Activated CD8-positive, alpha-beta memory T cell treated with anti-CD3 and anti-CD28 coated beads for 36 hours (primary cell): ENCODE data around the gene LRRFIP1. TPM values are rescaled to one million over a fixed set of nuclear protein-coding genes. Genes with fewer than 3 reads are reported as not detected.

ENCODE experiments used
- CTCF ChIA-PET: fragments of 350-600 bp; sonication (Branson Sonifier 250); formaldehyde crosslinking; loops from one replicate; lab custom pipeline; 2021; ENCODE audit warnings: antibody characterized with exemption; lab: Charles Lee
- POLR2A ChIA-PET: fragments of 350-600 bp; sonication (Branson Sonifier 250); formaldehyde crosslinking; loops from one replicate; lab custom pipeline; 2021; ENCODE audit warnings: antibody characterized with exemption; lab: Charles Lee
- total RNA-seq, 2 experiments: library from RNA; stranded (reverse); gene quantifications; one replicate each; pipeline ENCODE4 v1.2.3, GENCODE V29; 2021

LRRFIP1 gene
- total RNA-seq, 2 experiments from 2014 or later: 203 to 210 TPM

GRCh38 chr2:237798236-237799059 lies 171.1 kb downstream of the LRRFIP1 start, which contains the start of gene RBM44:
Gene RBM44 (plus strand): TSS chr2:237798779. CDS start chr2:237813610, 14,831 bp downstream.
- POLR2A ChIA-PET: no interaction called here

DNA sequence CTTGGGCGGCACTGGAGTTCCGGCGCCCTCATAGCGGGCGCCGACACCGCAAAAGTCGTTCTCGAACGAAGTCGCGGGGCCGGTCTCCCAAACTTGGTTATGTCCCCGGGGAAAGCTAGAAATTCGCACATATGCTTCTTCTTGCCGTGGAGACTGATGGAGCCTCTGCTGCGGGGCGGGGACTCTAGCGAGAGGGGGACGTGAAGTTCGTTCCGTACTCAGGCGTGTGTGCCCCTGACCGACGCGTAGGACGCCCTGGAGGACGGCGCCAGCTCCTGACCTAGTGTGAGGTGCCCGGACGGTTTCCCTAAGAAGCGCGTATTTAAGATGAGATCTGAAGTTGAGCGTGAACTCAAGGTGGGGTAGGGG lies 171.7 kb downstream of the LRRFIP1 start:
- ChIA-PET POLR2A (no interaction called here), CTCF (no interaction called here)

More at GRCh38 chr2:237798236-237799059, 171.1 kb downstream of the LRRFIP1 start, which contains the start of gene RBM44:
- CTCF ChIA-PET: no interaction called here

DNA sequence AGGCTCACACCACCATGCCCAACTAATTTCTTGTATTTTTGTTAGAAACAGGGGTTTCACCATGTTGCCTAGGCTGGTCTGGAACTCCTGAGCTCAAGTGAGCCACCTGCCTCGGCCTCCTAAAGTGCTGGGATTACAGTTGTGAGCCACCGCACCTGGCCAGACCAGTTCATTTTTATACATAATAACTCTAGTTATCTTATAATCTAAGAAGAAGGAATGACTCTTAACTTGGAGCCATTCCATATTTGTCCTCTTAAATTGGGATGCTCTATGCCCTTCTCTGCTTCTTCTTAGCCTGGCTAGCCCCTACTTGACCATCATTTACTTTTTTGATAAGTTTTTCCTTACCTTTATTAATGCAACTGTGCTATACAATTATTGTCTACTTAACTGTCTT lies 174.1 kb downstream of the LRRFIP1 start:
- ChIA-PET CTCF (no interaction called here), POLR2A (no interaction called here)

DNA sequence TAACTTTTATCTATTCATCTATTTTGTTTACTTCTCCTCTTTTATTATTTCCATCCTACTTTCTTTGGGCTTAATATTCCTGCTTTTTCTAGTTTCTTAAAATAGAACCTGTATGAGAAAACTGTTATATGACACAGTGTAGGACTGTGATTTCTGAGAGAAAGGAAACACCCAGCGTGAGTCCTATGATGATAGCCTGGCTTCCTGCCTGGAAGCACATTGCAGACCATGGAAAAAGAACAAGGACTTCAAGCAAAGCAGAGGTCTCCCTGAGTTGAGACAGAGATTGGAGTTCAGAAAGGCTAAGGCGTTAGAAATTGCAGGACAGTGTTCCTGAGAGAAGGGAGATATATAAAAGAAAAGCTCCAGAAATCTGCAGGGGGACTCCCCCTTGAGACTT lies 178.9 kb downstream of the LRRFIP1 start:
- POLR2A ChIA-PET: no interaction called here
- CTCF ChIA-PET: no interaction called here

- ChIA-PET POLR2A (no interaction called here), CTCF (no interaction called here)
Measured at GRCh38 chr2:237815637-237816036, 188.2 kb downstream of the LRRFIP1 start.

DNA sequence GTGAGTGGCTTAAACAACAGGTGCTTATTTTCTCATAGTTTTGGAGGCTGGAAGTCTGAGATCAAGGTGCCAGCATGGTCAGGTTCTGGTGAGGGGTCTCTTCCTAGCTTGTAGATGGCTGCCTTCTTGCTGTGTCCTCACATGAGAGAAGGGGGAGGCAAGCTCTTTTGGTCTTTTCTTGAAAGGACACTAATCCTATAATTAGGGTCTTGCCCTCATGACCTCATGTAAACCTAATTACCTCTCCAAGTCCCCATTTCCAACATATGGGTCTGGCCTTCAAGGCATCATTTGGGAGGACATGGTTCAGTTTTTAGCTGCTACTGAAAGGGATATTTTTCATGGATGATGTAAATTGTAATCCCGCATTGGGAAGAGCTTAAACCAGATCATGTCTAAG lies 189.1 kb downstream of the LRRFIP1 start:
- POLR2A ChIA-PET: no interaction called here

DNA sequence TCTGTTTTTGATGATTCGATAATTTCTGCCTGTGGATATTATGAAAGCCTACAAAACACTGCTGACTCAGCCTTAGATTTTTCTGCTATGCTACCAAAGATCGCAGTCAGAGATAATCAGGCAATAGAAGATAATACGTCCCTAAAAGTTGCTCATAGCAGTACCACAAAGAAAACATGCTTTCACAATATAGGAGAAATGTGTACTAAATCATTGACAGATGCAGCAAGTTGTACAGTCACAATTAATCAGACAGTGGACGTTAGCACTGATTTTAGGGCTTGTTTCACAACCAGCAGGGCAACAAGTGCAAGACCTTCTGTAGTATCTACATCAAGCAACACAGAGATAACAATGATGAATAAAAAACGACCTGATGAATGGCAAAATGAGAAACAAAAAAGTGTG lies 190.7 kb downstream of the LRRFIP1 start:
- CTCF ChIA-PET: no interaction called here

More for the DNA sequence above, 189.1 kb downstream of the LRRFIP1 start:
- CTCF ChIA-PET: no interaction called here

DNA sequence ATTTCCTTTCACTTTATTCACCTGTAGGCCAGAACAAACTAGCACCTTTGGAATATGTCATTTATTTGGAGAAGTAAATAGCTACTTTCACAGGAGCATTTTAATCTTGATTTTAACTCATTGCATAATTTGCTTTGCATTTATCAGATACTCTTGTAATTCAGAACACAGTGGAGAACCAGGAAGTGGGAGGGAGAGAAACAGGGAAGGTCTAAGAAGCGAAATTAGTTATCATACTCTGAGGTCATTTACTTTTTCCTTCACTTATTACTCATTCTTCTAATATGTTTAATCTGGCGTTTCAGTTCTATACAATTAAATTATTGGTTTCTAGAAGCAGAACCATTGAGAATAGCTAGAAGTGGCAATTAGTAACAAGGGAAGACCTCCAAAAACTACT lies 191.8 kb downstream of the LRRFIP1 start:
- ChIA-PET CTCF (no interaction called here), POLR2A (interaction anchor here (0.7 kb wide), 1 partner anchor 47 kb away, joined by 4 read pairs; no protein-coding TSS in a partner anchor)

More for the DNA sequence above, 190.7 kb downstream of the LRRFIP1 start:
- POLR2A ChIA-PET: no interaction called here

- ChIA-PET POLR2A (no interaction called here), CTCF (no interaction called here)
Measured at GRCh38 chr2:237820421-237820820, 193.0 kb downstream of the LRRFIP1 start.

GRCh38 chr2:237823544-237823943 lies 196.2 kb downstream of the LRRFIP1 start:
- POLR2A ChIA-PET: no interaction called here
- CTCF ChIA-PET: no interaction called here

- POLR2A ChIA-PET: no interaction called here
- CTCF ChIA-PET: no interaction called here
Measured at GRCh38 chr2:237824085-237824484, 196.7 kb downstream of the LRRFIP1 start.

- CTCF ChIA-PET: no interaction called here
- POLR2A ChIA-PET: no interaction called here
Measured at GRCh38 chr2:237827421-237827987, 200.1 kb downstream of the LRRFIP1 start.

Other genes with a start within 250 kb of the LRRFIP1 start
- 10 to 100 TPM; 15.8 to 18.6 TPM for gene COL6A3, start 213.4 kb upstream of the LRRFIP1 start, total RNA-seq
- gene MLPH, start 140.3 kb upstream of the LRRFIP1 start, total RNA-seq: not detected
- gene PRLH, start 61.0 kb upstream of the LRRFIP1 start, total RNA-seq: not detected
- gene RAB17, start 36.9 kb upstream of the LRRFIP1 start, total RNA-seq: not detected
- gene RBM44, start 171.2 kb downstream of the LRRFIP1 start, total RNA-seq: under 1 TPM; 0.25 to 0.34 TPM
- gene RAMP1, start 232.0 kb downstream of the LRRFIP1 start, total RNA-seq: under 1 TPM; 0.34 to 0.63 TPM